WERI-Rb-1 (cell line): ENCODE measurements around the gene KRTAP9-9.
"Not testable (repeated sequence)": the region's sequence is repeated elsewhere in the genome, so short reads cannot be mapped to it uniquely, and the experiment has no call there.

Source experiments
- DNase-seq: peaks from one replicate; pipeline ENCODE4 v3.0.0-alpha.2; 2020
- H3K27ac ChIP-seq: fragments of 250-450 bp; sonication (Bioruptor Pico); 2 replicates; pipeline ENCODE4 v1.5.1; 2020; ENCODE audit warnings: mild to moderate bottlenecking, moderate library complexity
- H3K27me3 ChIP-seq: fragments of 250-450 bp; sonication (Bioruptor Pico); 2 replicates; pipeline ENCODE4 v1.5.1; 2021; ENCODE audit warnings: mild to moderate bottlenecking, low read depth, moderate library complexity; ENCODE audit not compliant: insufficient read depth, severe bottlenecking
- H3K36me3 ChIP-seq: fragments of 250-450 bp; sonication (Bioruptor Pico); 2 replicates; pipeline ENCODE4 v1.5.1; 2020; ENCODE audit warnings: mild to moderate bottlenecking, moderate library complexity
- H3K4me3 ChIP-seq: 2 replicates; pipeline ENCODE4 v1.5.1; 2011; ENCODE audit warnings: low read depth, mild to moderate bottlenecking, control low read depth, low read length
- H3K9me3 ChIP-seq: fragments of 250-450 bp; sonication (Bioruptor Pico); 2 replicates; pipeline ENCODE4 v1.5.1; 2021; ENCODE audit warnings: mild to moderate bottlenecking, moderate library complexity; ENCODE audit not compliant: severe bottlenecking
- CTCF ChIP-seq: IDR thresholded peaks from 2 replicates; pipeline ENCODE4 v1.5.1; 2011; ENCODE audit warnings: low read depth, mild to moderate bottlenecking, control low read depth, inconsistent platforms, low read length

Gene KRTAP9-9

GRCh38 chr17:41267711-41268110 is 12.5 kb downstream of the KRTAP9-9 start:
- no peaks in the 10 kb centered on the region for H3K36me3 ChIP-seq
- no peak overlapping the region for H3K27ac ChIP-seq
- no peak for TF ChIP-seq CTCF
- H3K4me3 ChIP-seq, result no peak overlapping the region
- H3K9me3 ChIP-seq, result no peaks in the 10 kb centered on the region
- peaks cover 24% of the 10 kb centered on the region for H3K27me3 ChIP-seq
- no peak for DNase-seq

GRCh38 chr17:41271323-41271722 is 16.1 kb downstream of the KRTAP9-9 start:
- not testable (repeated sequence) for H3K27me3 ChIP-seq, H3K27ac ChIP-seq, H3K4me3 ChIP-seq, DNase-seq, H3K36me3 ChIP-seq, H3K9me3 ChIP-seq

- Histone ChIP-seq H3K9me3 (no peaks in the 10 kb centered on the region), H3K36me3 (no peaks in the 10 kb centered on the region), H3K27me3 (peaks cover 14% of the 10 kb centered on the region), H3K27ac (no peak overlapping the region), H3K4me3 (no peak overlapping the region)
- TF ChIP-seq CTCF, result no peak
- DNase-seq, result no peak
Measured at GRCh38 chr17:41271858-41272257, 16.7 kb downstream of the KRTAP9-9 start.

- H3K9me3 ChIP-seq, H3K4me3 ChIP-seq, H3K27ac ChIP-seq, H3K36me3 ChIP-seq, DNase-seq: not testable (repeated sequence)
- H3K27me3 ChIP-seq, result peaks cover 44% of the 10 kb centered on the region
Measured at GRCh38 chr17:41275648-41276190, 20.5 kb downstream of the KRTAP9-9 start, which contains the start of gene KRTAP9-7. Gene KRTAP9-7 (plus strand): TSS chr17:41275698. CDS start chr17:41275698, 0 bp downstream.

GRCh38 chr17:41278176-41278955 is 23.2 kb downstream of the KRTAP9-9 start:
- no peak for TF ChIP-seq CTCF
- no peak overlapping the region for H3K27ac ChIP-seq
- no peaks in the 10 kb centered on the region for H3K36me3 ChIP-seq
- DNase-seq, result no peak
- no peaks in the 10 kb centered on the region for H3K9me3 ChIP-seq
- H3K27me3 ChIP-seq, result peaks cover 66% of the 10 kb centered on the region
- no peak overlapping the region for H3K4me3 ChIP-seq

GRCh38 chr17:41284043-41284442 is 28.9 kb downstream of the KRTAP9-9 start:
- Histone ChIP-seq H3K9me3 (no peaks in the 10 kb centered on the region), H3K27me3 (peaks cover 87% of the 10 kb centered on the region), H3K4me3 (no peak overlapping the region), H3K27ac (no peak overlapping the region), H3K36me3 (no peaks in the 10 kb centered on the region)
- no peak for DNase-seq
- no peak for TF ChIP-seq CTCF

- TF ChIP-seq CTCF, result no peak
- Histone ChIP-seq H3K27ac (no peak overlapping the region), H3K27me3 (peaks cover 90% of the 10 kb centered on the region), H3K36me3 (no peaks in the 10 kb centered on the region), H3K9me3 (no peaks in the 10 kb centered on the region), H3K4me3 (no peak overlapping the region)
- DNase-seq, result no peak
Measured at GRCh38 chr17:41284546-41284945, 29.4 kb downstream of the KRTAP9-9 start.
